ENCODE measurements around the gene SCRN3. TPM values are rescaled to one million over a fixed set of nuclear protein-coding genes. Genes with fewer than 3 reads are reported as not detected.

The SCRN3 gene
- total RNA-seq, 1 donor from 2014 or later, result 31.0 TPM

GRCh38 chr2:174412256-174412655 is 16.7 kb downstream of the SCRN3 start:
- H3K4me1 Mint-ChIP-seq, result peaks cover 6% of the 10 kb centered on the region

DNA sequence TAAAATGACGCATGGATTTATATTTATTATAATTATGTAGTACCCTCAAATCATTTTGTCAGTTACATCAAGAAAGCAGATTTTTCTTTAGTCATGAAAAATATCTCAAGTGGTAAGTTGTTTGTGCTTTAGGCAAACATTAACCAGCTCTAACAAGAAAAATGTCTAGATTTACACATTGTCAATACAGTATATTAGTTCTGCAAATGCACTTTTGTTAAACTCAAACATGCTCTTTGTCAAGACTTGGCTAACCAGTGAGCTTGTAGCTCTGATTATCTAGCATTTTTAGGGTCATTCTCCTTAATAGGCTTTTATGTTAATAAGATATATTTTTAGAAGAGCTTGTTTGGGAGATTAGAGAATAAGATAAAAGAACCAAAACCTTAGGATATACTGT is 32.7 kb downstream of the SCRN3 start:
- Histone ChIP-seq H3K4me3 (no peak overlapping the region), H3K79me2 (ENCODE audit: low read depth) (no peaks in the 10 kb centered on the region), H3K36me3 (peaks cover 16% of the 10 kb centered on the region), H4K20me1 (ENCODE audit: low read depth) (no peaks in the 10 kb centered on the region), H3K27me3 (no peaks in the 10 kb centered on the region), H3K4me1 (no peaks in the 10 kb centered on the region), H3K4me2 (no peak overlapping the region), H3F3A (ENCODE audit: low read depth) (no peaks in the 10 kb centered on the region), H2AFZ (replicated peaks) (no peak overlapping the region), H3K27ac (no peak overlapping the region), H3K9me3 (ENCODE audit: low read depth) (no peaks in the 10 kb centered on the region), H3K9ac (no peak overlapping the region)
- peaks cover 16% of the 10 kb centered on the region for H3K36me3 Mint-ChIP-seq
- peaks cover 6% of the 10 kb centered on the region for H3K9me3 Mint-ChIP-seq
- H3K27ac Mint-ChIP-seq, result no peak overlapping the region
- TF ChIP-seq EZH2phosphoT487 (IDR thresholded peaks at IDR 0.05), result no peak
- no peak for TF ChIP-seq EZH2 (IDR thresholded peaks at IDR 0.05)
- no peak for TF ChIP-seq CTCF (IDR thresholded peaks at IDR 0.05)
- DNase-seq (ENCODE audit: low spot score), result no peak
- peaks cover 2% of the 10 kb centered on the region for H3K27me3 Mint-ChIP-seq (ENCODE audit: insufficient read depth, low read depth)
- no peaks in the 10 kb centered on the region for H3K4me1 Mint-ChIP-seq
- H3K4me3 Mint-ChIP-seq, result no peak overlapping the region

More at GRCh38 chr2:174412256-174412655, 16.7 kb downstream of the SCRN3 start:
- no peak overlapping the region for H3K4me3 Mint-ChIP-seq
- H3K9ac ChIP-seq, result no peak overlapping the region
- DNase-seq (ENCODE audit: low spot score), result no peak
- H3K9me3 ChIP-seq (ENCODE audit: low read depth), result no peaks in the 10 kb centered on the region
- H3F3A ChIP-seq (ENCODE audit: low read depth), result no peaks in the 10 kb centered on the region
- no peak overlapping the region for H3K4me2 ChIP-seq
- no peaks in the 10 kb centered on the region for H3K4me1 ChIP-seq
- H3K27me3 Mint-ChIP-seq (ENCODE audit: insufficient read depth, low read depth), result no peaks in the 10 kb centered on the region
- no peaks in the 10 kb centered on the region for H3K27me3 ChIP-seq
- H3K4me3 ChIP-seq, result no peak overlapping the region
- TF ChIP-seq CTCF (IDR thresholded peaks at IDR 0.05) (no peak), EZH2 (IDR thresholded peaks at IDR 0.05) (no peak), EZH2phosphoT487 (IDR thresholded peaks at IDR 0.05) (no peak)
- H3K36me3 ChIP-seq, result peaks cover 3% of the 10 kb centered on the region
- no peaks in the 10 kb centered on the region for H3K9me3 Mint-ChIP-seq
- no peak overlapping the region for H3K27ac ChIP-seq
- peaks cover 3% of the 10 kb centered on the region for H3K36me3 Mint-ChIP-seq
- H4K20me1 ChIP-seq (ENCODE audit: low read depth), result no peaks in the 10 kb centered on the region
- peaks cover 20% of the 10 kb centered on the region for H3K79me2 ChIP-seq (ENCODE audit: low read depth)
- H2AFZ ChIP-seq (replicated peaks), result no peak overlapping the region
- no peak overlapping the region for H3K27ac Mint-ChIP-seq

DNA sequence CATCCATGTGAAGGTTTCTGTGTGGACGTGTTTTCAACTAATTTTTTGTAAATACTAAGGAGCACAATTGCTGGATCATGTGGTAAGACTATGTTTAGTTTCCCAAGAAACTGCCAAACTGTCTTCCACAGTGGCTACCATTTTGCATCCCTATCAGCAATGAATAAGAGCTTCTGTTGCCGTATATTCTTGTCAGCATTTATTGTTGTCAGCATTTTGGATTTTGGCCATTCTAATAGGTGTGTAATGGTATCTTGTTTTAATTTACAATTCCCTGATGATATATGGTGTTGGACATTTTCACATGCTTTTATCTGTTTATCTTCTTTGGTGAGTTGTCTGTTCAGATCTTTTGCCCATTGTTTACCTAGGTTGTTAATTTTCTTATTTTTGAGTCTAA is 34.5 kb downstream of the SCRN3 start:
- TF ChIP-seq EZH2 (IDR thresholded peaks at IDR 0.05) (no peak), CTCF (IDR thresholded peaks at IDR 0.05) (no peak), EZH2phosphoT487 (IDR thresholded peaks at IDR 0.05) (no peak)
- Mint-ChIP-seq H3K4me1 (no peaks in the 10 kb centered on the region), H3K9me3 (peaks cover 6% of the 10 kb centered on the region), H3K4me3 (no peak overlapping the region), H3K36me3 (peaks cover 16% of the 10 kb centered on the region), H3K27ac (no peak overlapping the region), H3K27me3 (ENCODE audit: insufficient read depth, low read depth) (no peaks in the 10 kb centered on the region)
- no peaks in the 10 kb centered on the region for H3K27me3 ChIP-seq
- no peak overlapping the region for H2AFZ ChIP-seq (replicated peaks)
- peaks cover 11% of the 10 kb centered on the region for H3K36me3 ChIP-seq
- H3K79me2 ChIP-seq (ENCODE audit: low read depth), result no peaks in the 10 kb centered on the region
- H4K20me1 ChIP-seq (ENCODE audit: low read depth), result no peaks in the 10 kb centered on the region
- H3K27ac ChIP-seq, result no peak overlapping the region
- H3K4me3 ChIP-seq, result no peak overlapping the region
- H3K4me1 ChIP-seq, result no peaks in the 10 kb centered on the region
- no peak overlapping the region for H3K9ac ChIP-seq
- H3F3A ChIP-seq (ENCODE audit: low read depth), result no peaks in the 10 kb centered on the region
- H3K4me2 ChIP-seq, result no peak overlapping the region
- no peak for DNase-seq (ENCODE audit: low spot score)
- H3K9me3 ChIP-seq (ENCODE audit: low read depth), result no peaks in the 10 kb centered on the region

Measured in neural progenitor cell (in vitro differentiated cells).